HG02759 (cell line): Measurements from ENCODE around the gene GNAS.
"Not testable (repeated sequence)": the region's sequence is repeated elsewhere in the genome, so short reads cannot be mapped to it uniquely, and the experiment has no call there.

Experiments used
- ATAC-seq: cut with Tn5 transposase; IDR thresholded peaks from one replicate; pipeline ENCODE4 v1.9.1; 2021; ENCODE audit warnings: mild to moderate bottlenecking, moderate library complexity; ENCODE audit not compliant: unreplicated experiment

Gene GNAS

GRCh38 chr20:58922036-58922435 is 69.5 kb downstream of the GNAS start:
- no peak for ATAC-seq

DNA sequence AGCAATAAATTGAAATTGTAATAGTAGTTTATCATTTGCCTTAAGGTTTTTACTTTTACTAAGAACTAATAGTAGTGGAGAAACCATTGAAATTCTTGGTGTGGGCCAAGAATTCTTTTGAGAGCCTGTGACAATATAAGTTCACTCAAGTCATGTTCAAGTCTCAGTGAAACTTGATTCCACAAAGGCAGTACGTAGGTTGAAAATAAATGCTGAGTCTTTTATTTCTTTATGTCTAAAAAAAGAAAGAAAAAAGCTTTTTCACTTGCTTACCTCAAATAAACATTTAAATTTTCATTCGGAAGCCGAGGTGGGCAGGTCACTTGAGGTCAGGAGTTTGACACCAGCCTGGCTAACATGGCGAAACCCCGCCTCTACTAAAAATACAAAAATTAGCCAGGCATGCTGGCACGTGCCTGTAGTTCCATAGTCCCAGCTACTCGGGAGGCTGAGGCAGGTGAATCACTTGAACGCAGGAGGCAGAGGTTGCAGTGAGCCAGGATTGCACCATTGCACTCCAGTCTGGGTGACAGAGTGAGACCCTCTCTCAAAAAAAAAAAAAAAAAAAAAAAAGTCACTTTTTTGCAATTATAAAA is 70.7 kb downstream of the GNAS start:
- ATAC-seq, result no peak

- no peak for ATAC-seq
Observed at GRCh38 chr20:58926802-58927489, 74.4 kb downstream of the GNAS start.

GRCh38 chr20:58927490-58928061 is 75.1 kb downstream of the GNAS start:
- no peak for ATAC-seq

- ATAC-seq, result no peak
Observed at GRCh38 chr20:58930496-58930895, 78.0 kb downstream of the GNAS start.

GRCh38 chr20:58932170-58932569 is 79.7 kb downstream of the GNAS start:
- no peak for ATAC-seq

DNA sequence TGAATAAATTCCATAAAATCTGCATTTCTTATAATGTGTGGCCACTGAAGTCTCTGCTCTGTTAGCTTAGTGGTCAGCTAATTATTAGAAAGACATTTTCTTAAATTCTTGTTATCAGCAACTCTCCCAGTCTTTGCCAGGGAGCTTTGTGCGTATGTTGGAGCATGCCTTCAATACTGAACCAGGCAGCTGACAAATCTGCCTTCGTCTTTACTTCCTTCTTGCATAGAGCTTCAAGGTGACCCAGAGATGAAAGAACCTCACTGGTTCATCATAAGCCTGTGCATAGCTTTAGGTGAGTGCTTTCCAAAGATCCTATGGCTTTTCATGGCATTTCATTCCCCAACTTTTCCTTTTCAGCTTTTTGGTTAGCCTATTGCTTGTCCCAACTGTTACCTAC is 85.6 kb downstream of the GNAS start:
- no peak for ATAC-seq

DNA sequence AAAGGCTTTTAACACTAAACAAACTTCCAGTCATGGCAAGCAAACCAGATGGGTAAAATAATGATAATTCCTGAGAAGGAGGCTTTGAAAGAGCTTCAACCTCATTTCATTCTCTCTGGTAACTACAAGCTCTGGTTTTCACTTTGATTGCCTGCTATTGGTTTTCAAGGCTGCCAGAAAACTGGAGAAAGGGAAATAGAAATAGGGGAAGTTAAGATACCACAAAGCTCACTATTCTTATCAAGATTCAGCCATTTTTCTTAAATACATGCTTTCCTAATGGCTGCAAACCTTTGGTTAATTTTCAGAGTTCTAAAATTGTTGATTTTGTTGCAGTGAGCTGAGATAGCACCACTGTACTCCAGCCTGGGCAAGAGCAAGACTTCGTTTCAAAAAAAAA is 86.0 kb downstream of the GNAS start:
- no peak for ATAC-seq

- no peak for ATAC-seq
Observed at GRCh38 chr20:58941471-58941870, 89.0 kb downstream of the GNAS start.

GRCh38 chr20:58942549-58942948 is 90.0 kb downstream of the GNAS start:
- ATAC-seq, result no peak

DNA sequence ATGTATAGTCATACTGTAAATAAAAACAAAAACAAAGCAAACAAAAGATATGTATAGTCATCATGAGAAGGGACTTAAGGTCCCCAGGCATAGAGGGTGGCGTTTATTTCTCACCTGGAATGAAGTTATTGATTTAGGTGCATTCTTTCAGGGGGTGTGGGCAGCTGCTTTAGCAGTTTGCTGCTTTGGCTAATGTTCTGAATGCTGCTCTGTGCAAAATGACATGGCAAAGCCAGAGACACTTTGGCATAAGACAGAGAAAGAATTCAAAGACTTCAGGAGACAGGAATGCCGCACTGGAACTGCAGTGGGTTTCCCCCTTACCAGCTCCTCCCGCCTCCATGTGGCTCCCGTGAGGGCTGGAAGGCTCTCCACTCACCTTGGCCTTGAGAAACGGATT is 92.1 kb downstream of the GNAS start:
- no peak for ATAC-seq

- ATAC-seq, result no peak
Observed at GRCh38 chr20:58945965-58946631, 93.6 kb downstream of the GNAS start.

GRCh38 chr20:58947797-58948388 is 95.4 kb downstream of the GNAS start:
- not testable (repeated sequence) for ATAC-seq

DNA sequence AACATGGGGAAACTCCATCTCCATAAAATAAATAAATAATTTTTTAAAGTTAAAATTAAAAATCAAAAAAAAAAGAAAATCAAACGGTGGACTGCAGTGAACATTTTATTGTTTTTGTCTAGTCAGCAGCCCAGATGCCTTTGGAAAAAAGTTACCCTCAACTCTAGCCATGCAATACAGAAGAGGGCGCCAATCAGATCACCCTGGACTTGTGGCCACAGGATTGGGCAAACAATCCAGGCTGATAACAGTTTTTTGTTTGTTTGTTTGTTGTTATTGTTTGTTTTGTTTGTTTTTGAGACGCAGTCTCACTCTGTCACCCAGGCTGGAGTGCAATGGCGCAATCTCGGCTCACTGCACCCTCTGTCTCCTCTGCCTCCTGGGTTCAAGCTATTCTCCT is 98.1 kb downstream of the GNAS start:
- ATAC-seq, result no peak

DNA sequence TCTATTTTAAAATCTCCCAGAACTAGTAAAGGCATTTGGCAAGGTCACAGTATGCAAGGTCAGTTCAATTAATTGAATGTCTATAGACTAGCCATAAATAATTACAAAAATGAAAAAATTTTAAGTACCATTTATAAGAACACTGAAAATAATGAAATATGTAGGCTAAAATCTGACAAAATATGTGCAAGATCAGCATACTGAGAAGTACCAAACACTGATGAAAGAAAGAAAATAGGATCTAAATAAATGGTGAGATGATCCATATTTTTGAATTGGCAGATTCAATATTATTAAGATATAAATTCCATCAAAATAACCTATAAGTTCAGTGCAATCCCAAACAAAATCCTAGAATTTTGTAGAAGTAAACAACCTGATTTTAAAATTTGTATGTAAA is 100.5 kb downstream of the GNAS start:
- no peak for ATAC-seq

GRCh38 chr20:58956078-58956477 is 103.6 kb downstream of the GNAS start:
- ATAC-seq, result no peak

- ATAC-seq, result no peak
Observed at GRCh38 chr20:58959652-58960051, 107.1 kb downstream of the GNAS start.
